Endothelial cell of umbilical vein (primary cell): ENCODE results near the gene GJB1. TPM values are rescaled to one million over a fixed set of nuclear protein-coding genes. Genes with fewer than 3 reads are reported as not detected.

Experiments
- BruUV-seq: library from RNA; stranded (reverse); fragments of 400-500 nt; replicated peaks from 2 replicates; lab custom pipeline; 2021; lab: Mats Ljungman, UMichigan
- CTCF ChIA-PET: fragments of 300-600, 350-600 bp; sonication (Branson Sonifier 250); formaldehyde crosslinking; loops from one replicate; lab custom pipeline; 2021; ENCODE audit warnings: antibody characterized with exemption, inconsistent platforms; lab: Charles Lee
- POLR2A ChIA-PET: fragments of 300-600, 350-600 bp; sonication (Branson Sonifier 250); formaldehyde crosslinking; loops from one replicate; lab custom pipeline; 2021; ENCODE audit warnings: antibody characterized with exemption, inconsistent platforms; lab: Charles Lee
- DNase-seq: peaks from one replicate; pipeline ENCODE4 v3.0.0-alpha.2; 2011; ENCODE audit warnings: low read depth, low spot score
- FAIRE-seq: peaks from 2 replicates; lab custom pipeline; 2011; peaks lifted over from hg19 to GRCh38; lab: Jason Lieb, UNC
- H2AFZ ChIP-seq: 2 replicates; pipeline ENCODE4 v1.6.0; 2012; ENCODE audit warnings: low read depth, low read length, control low read depth, inconsistent platforms
- H3K27ac ChIP-seq: 2 replicates; pipeline ENCODE4 v1.5.1; 2011; ENCODE audit warnings: low read depth, mild to moderate bottlenecking, control low read depth, low read length, moderate library complexity; ENCODE audit not compliant: insufficient read depth
- H3K27me3 ChIP-seq, 2 experiments: 2 replicates each; pipeline versions ENCODE4 v1.6.0 to v1.6.1; 2011; ENCODE audit warnings: low read length in 2 of 2, mixed read lengths in 1 of 2; ENCODE audit not compliant: control insufficient read depth in 2 of 2, insufficient read depth in 2 of 2
- H3K36me3 ChIP-seq, 2 experiments: 2 replicates in 1 of 2; 3 replicates in 1 of 2; pipeline ENCODE4 v1.5.1; 2011; ENCODE audit warnings: low read length in 2 of 2, mild to moderate bottlenecking in 1 of 2, moderate library complexity in 1 of 2; ENCODE audit not compliant: control insufficient read depth in 2 of 2, insufficient read depth in 2 of 2; ENCODE audit errors: extremely low read depth in 1 of 2
- H3K4me1 ChIP-seq: 3 replicates; pipeline ENCODE4 v1.5.1; 2011; ENCODE audit warnings: mild to moderate bottlenecking, low read length; ENCODE audit not compliant: control insufficient read depth, insufficient read depth; ENCODE audit errors: extremely low read depth
- H3K4me2 ChIP-seq: 2 replicates; pipeline ENCODE4 v1.6.1; 2011; ENCODE audit warnings: low read length, control low read depth, mixed read lengths; ENCODE audit not compliant: insufficient read depth
- H3K4me3 ChIP-seq, 3 experiments: fragments of 200-600 bp in 1 of 3; sonication (generic), shearing (Covaris generic) in 1 of 3; replicated peaks in 1 of 3; 2 replicates each; pipeline ENCODE4 v1.5.1; 2011 to 2016; ENCODE audit warnings: control low read depth in 3 of 3, low read length in 3 of 3, mild to moderate bottlenecking in 2 of 3, inconsistent platforms in 1 of 3, low read depth in 1 of 3, moderate library complexity in 1 of 3; ENCODE audit not compliant: insufficient read depth in 1 of 3
- H3K79me2 ChIP-seq: 2 replicates; pipeline ENCODE4 v1.6.0; 2012; ENCODE audit warnings: low read length, inconsistent platforms; ENCODE audit not compliant: control insufficient read depth, insufficient read depth
- H3K9ac ChIP-seq: replicated peaks from 2 replicates; pipeline ENCODE3; 2011; ENCODE audit warnings: low read length, control low read depth; ENCODE audit not compliant: insufficient read depth; ENCODE audit errors: extremely low read depth
- H3K9me1 ChIP-seq: replicated peaks from 3 replicates; pipeline ENCODE4 v1.6.0; 2011; ENCODE audit warnings: mild to moderate bottlenecking, low read length; ENCODE audit not compliant: control insufficient read depth, insufficient read depth; ENCODE audit errors: extremely low read depth
- H3K9me3 ChIP-seq: replicated peaks from 2 replicates; pipeline ENCODE4 v1.5.1; 2012; ENCODE audit warnings: low read length, inconsistent platforms; ENCODE audit not compliant: control insufficient read depth, insufficient read depth
- H4K20me1 ChIP-seq: replicated peaks from 2 replicates; pipeline ENCODE3; 2011; ENCODE audit warnings: mild to moderate bottlenecking, low read length; ENCODE audit not compliant: control insufficient read depth, insufficient read depth; ENCODE audit errors: extremely low read depth
- EZH2 ChIP-seq: IDR thresholded peaks from 2 replicates; pipeline ENCODE4 v1.6.1; 2012; ENCODE audit warnings: borderline replicate concordance, low read depth, mild to moderate bottlenecking, moderate library complexity, low read length, inconsistent platforms; ENCODE audit not compliant: severe bottlenecking
- FOS ChIP-seq: IDR thresholded peaks from 2 replicates; pipeline ENCODE4 v1.6.1; 2011; ENCODE audit warnings: mild to moderate bottlenecking, low read length, moderate library complexity, borderline replicate concordance; ENCODE audit not compliant: insufficient read depth
- GATA2 ChIP-seq: IDR thresholded peaks from 2 replicates; pipeline ENCODE4 v1.7.0; 2011; ENCODE audit warnings: low read depth, mild to moderate bottlenecking, moderate library complexity, mixed read lengths, low read length; ENCODE audit not compliant: insufficient read length, insufficient read depth
- JUN ChIP-seq: IDR thresholded peaks from 2 replicates; pipeline ENCODE4 v1.6.1; 2011; ENCODE audit warnings: borderline replicate concordance, low read depth; ENCODE audit not compliant: insufficient read length, insufficient read depth
- MYC ChIP-seq: IDR thresholded peaks from one replicate; pipeline ENCODE4 v1.6.1; 2011; ENCODE audit warnings: mild to moderate bottlenecking, low read depth, low read length
- POLR2A ChIP-seq: IDR thresholded peaks from 2 replicates; pipeline ENCODE4 v1.6.1; 2012; ENCODE audit warnings: low read depth, mild to moderate bottlenecking, control low read depth, low read length
- POLR2AphosphoS5 ChIP-seq: IDR thresholded peaks from 2 replicates; pipeline ENCODE4 v1.6.1; 2012; ENCODE audit warnings: low read depth, mild to moderate bottlenecking, control low read depth, low read length, moderate library complexity; ENCODE audit not compliant: insufficient read depth
- dilution Hi-C: fragments of 300-500 bp; cut with MboI; formaldehyde crosslinking; loops from one replicate; pipeline ENCODE4 v1.15.0; 2019; ENCODE audit warnings: low sequenced_read_pairs; ENCODE audit not compliant: extremely low pct_ligation_motif_present
- intact Hi-C: fragments of 100-400 bp; cut with micrococcal nuclease; formaldehyde crosslinking; loops from one replicate; pipeline ENCODE4 v1.10.0; 2022
- polyA plus RNA-seq, 4 experiments: library from polyadenylated mRNA; depleted of rRNA in 3 of 4; stranded (reverse) in 3 of 4; unstranded in 1 of 4; fragments of >200 nt; gene quantifications; 2 replicates each; pipeline versions ENCODE4 v1.2.1 to v1.2.3, GENCODE V29; 2011 to 2012; ENCODE audit warnings: missing spikeins in 1 of 4
- total RNA-seq: library from RNA; stranded (reverse); gene quantifications from 2 replicates; pipeline ENCODE4 v1.2.3, GENCODE V29; 2021
- TF ChIP-seq, protein P1 (sequence below): IDR thresholded peaks from 2 replicates; pipeline ENCODE4 v1.6.1; 2011; ENCODE audit not compliant: insufficient read depth, insufficient read length
- TF ChIP-seq, protein P2 (sequence below), 2 donors: IDR thresholded peaks; 1 replicate in 1 of 2; 2 replicates in 1 of 2; pipeline ENCODE4 v1.5.1; 2011; ENCODE audit warnings: low read length in 2 of 2, mild to moderate bottlenecking in 2 of 2, moderate library complexity in 2 of 2, control low read depth in 1 of 2, inconsistent platforms in 1 of 2, low read depth in 1 of 2; ENCODE audit not compliant: insufficient read depth in 1 of 2; ENCODE audit errors: extremely low read depth in 1 of 2

Gene GJB1
- total and polyA plus RNA-seq, 2 donors (not counting 3 experiments of a cell fraction or from before 2014, with no cell fraction given): not detected

DNA sequence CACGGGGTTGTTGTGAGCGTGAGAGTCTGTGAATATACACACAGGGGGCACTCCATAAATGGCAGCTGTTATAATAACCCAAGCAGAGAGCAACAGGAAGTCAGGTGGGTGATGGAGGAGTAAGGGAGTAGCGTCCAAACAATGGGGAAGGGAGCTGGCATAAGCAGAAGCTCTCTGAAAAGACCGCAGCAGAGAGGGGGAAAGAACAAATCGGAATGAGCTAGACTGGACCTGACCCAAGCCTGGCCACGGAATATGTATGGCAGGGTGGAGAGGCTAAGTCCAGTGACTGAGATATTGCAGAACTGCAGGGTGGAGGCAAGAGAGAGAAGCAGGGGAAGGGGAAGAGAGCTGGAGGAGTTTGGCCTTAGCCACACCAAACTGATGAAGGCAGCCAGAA lies 6.5 kb upstream of the GJB1 start:
- POLR2A ChIA-PET: no interaction called here
- TF ChIP-seq JUN (no peak), EZH2 (no peak), FOS (no peak), POLR2A (no peak), POLR2AphosphoS5 (no peak), MYC (no peak), GATA2 (no peak)
- TF ChIP-seq, protein P1, sequence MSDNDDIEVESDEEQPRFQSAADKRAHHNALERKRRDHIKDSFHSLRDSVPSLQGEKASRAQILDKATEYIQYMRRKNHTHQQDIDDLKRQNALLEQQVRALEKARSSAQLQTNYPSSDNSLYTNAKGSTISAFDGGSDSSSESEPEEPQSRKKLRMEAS: no peak
- TF ChIP-seq, protein P2, sequence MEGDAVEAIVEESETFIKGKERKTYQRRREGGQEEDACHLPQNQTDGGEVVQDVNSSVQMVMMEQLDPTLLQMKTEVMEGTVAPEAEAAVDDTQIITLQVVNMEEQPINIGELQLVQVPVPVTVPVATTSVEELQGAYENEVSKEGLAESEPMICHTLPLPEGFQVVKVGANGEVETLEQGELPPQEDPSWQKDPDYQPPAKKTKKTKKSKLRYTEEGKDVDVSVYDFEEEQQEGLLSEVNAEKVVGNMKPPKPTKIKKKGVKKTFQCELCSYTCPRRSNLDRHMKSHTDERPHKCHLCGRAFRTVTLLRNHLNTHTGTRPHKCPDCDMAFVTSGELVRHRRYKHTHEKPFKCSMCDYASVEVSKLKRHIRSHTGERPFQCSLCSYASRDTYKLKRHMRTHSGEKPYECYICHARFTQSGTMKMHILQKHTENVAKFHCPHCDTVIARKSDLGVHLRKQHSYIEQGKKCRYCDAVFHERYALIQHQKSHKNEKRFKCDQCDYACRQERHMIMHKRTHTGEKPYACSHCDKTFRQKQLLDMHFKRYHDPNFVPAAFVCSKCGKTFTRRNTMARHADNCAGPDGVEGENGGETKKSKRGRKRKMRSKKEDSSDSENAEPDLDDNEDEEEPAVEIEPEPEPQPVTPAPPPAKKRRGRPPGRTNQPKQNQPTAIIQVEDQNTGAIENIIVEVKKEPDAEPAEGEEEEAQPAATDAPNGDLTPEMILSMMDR (IDR thresholded peaks at IDR 0.05; ENCODE audit: extremely low read depth in 1 of 2, insufficient read depth in 1 of 2, low read depth in 1 of 2, low read length in 2 of 2): no peak
- no peaks in the 10 kb centered on the region for H3K36me3 ChIP-seq
- dilution Hi-C loops: no loop called here
- H4K20me1 ChIP-seq: no peaks in the 10 kb centered on the region
- FAIRE-seq: no peak
- H3K4me3 ChIP-seq: no peak overlapping the region
- intact Hi-C loops: no loop called here
- no peaks in the 10 kb centered on the region for H3K79me2 ChIP-seq
- no peak for DNase-seq
- no peak overlapping the region for H3K4me2 ChIP-seq
- H3K9me1 ChIP-seq: no peaks in the 10 kb centered on the region
- no TSS peak for BruUV-seq
- no peaks in the 10 kb centered on the region for H3K27me3 ChIP-seq
- CTCF ChIA-PET: no interaction called here
- H2AFZ ChIP-seq: no peak overlapping the region
- H3K9ac ChIP-seq: no peak overlapping the region
- H3K4me1 ChIP-seq: no peaks in the 10 kb centered on the region
- no peaks in the 10 kb centered on the region for H3K9me3 ChIP-seq
- H3K27ac ChIP-seq: no peak overlapping the region
